Measurements from ENCODE around the gene INTS1.

Gene INTS1

DNA sequence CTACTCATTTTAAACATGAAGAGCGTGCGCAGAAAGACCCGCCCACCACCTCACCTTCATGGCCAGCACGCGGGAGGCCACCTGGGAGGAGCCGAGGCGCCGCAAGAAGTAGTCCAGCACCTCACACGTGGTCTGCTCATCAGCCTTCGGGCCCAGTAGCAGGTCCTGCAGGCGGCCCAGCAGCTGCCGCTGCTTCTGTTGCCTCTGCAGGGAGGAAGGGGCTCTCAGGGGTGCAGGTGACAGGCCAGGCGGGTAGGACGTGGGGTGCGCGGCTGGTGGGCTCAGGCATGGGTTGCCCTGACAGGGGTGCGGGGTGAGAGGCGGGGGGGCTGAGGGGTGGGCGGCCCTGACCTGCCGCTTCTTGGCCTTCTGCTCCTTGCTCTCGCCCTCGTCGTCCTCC is 17.6 kb downstream of the INTS1 start:
- TF ChIP-seq, protein P1, sequence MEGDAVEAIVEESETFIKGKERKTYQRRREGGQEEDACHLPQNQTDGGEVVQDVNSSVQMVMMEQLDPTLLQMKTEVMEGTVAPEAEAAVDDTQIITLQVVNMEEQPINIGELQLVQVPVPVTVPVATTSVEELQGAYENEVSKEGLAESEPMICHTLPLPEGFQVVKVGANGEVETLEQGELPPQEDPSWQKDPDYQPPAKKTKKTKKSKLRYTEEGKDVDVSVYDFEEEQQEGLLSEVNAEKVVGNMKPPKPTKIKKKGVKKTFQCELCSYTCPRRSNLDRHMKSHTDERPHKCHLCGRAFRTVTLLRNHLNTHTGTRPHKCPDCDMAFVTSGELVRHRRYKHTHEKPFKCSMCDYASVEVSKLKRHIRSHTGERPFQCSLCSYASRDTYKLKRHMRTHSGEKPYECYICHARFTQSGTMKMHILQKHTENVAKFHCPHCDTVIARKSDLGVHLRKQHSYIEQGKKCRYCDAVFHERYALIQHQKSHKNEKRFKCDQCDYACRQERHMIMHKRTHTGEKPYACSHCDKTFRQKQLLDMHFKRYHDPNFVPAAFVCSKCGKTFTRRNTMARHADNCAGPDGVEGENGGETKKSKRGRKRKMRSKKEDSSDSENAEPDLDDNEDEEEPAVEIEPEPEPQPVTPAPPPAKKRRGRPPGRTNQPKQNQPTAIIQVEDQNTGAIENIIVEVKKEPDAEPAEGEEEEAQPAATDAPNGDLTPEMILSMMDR (conservative IDR thresholded peaks at IDR 0.05; ENCODE audit: low read depth, low read length): no peak
- no peak overlapping the region for H3K4me3 ChIP-seq (ENCODE audit: low read length)
- DNase-seq (ENCODE audit: low read depth): no peak

DNA sequence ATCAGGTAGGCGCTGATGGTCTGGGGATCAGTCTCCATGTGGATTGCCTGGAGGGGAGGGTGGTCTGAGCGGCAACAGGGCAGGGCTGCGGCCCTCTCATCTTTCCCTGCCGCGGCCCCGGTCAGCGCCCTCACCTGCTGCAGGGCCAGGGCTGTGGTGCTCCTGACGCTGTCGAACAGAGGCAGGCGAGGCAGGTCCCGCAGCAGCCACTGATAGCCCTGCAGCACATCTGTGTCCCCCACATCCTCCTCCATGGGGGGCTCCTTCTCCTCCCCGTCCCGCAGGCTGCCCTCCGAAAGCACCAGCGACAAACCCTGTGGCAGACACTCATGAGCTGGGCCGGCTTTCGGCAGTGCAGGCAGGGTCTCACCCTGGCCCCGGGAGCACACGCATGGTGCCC is 19.0 kb downstream of the INTS1 start:
- no peak for DNase-seq (ENCODE audit: low read depth)
- H3K4me3 ChIP-seq (ENCODE audit: low read length): no peak overlapping the region
- TF ChIP-seq, protein P1 (conservative IDR thresholded peaks at IDR 0.05; ENCODE audit: low read depth, low read length): no peak

DNA sequence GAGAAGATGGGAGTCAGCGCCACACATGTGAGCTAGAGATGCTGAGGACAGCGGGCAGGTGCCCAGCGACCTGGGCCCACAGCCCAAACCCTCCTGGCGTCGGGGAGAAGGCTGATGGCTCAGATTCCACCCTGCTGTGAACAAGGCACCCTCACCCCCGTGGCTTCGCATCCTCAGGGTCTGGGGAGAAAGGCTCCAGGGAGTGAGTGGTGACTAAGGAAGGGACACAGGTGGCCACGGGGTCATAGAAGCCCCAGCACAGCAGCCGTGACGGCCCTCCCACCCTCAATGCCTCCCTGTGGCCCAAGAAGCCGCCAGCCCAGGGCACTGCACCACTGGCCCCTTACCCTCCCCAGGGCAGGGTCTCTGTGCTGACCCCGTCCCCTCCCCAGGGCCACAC is 19.6 kb downstream of the INTS1 start:
- H3K4me3 ChIP-seq (ENCODE audit: low read length): no peak overlapping the region
- TF ChIP-seq, protein P1 (conservative IDR thresholded peaks at IDR 0.05; ENCODE audit: low read depth, low read length): no peak
- no peak for DNase-seq (ENCODE audit: low read depth)

DNA sequence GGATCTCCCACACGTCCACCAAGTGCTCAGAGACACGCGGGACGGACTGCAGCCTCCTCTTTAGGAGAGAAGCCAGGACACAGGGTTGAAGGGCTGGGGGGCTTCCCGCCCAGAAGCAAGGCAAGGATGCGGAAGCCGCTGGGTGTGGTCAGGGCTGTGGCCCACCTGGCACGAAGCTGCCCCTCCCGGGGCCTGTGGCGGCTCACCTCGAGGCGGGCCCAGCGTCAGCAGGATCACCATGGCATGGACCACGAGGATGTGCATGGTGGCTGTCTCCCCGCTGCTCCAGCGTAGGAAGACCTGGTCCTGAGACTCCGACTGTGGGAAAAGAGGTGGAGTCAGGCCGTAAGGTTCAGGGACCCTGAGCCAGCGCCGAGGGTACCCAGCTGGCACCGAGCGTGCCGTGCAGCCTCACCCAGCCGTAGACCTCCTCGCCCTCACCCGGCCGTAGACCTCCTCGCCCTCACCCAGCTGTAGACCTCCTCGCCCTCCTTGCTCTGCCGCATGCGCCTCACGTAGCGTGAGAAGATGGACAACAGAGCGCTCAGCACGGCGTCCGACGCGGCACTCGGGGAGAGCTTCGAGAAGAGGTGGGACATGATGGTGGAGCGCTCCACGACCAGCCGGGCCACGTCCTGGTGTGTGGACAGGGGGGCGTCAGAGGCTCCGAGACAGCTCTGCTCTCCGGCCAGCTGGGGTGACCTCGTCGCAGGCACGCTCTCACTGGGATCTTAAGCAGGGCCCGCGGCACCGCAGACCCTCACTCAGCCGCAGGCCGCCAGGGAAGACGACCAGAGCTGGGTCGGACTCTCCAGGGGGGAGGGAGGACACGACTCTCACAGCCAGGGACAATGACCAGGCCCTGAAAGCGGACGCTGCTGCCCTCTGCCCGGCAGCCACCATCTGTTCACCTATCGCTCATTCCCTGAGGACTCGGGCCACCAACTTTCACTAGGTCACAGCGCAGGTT is 20.4 kb downstream of the INTS1 start:
- DNase-seq (ENCODE audit: low read depth): no peak
- no peak overlapping the region for H3K4me3 ChIP-seq (ENCODE audit: low read length)
- TF ChIP-seq, protein P1 (conservative IDR thresholded peaks at IDR 0.05; ENCODE audit: low read depth, low read length): no peak

DNA sequence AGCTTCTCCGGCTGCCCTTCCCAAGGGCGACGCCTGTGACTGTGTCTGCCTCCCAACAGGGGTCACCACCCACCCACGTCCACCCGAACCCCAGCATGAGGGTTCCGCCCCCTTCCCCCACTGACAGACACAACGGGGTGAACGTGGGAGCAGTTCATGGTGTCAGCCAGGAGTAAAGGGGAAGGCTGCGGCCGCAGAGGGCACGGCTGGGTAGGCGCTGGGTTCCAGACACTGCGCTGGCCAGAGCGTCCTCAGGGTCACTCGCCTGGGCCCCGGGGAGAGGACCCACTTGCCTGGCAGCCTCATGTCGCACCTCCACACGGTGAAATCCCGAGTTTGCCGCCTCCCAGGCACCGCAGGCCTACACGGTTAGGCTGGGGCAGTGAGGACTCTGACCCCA is 21.1 kb downstream of the INTS1 start:
- no peak for DNase-seq (ENCODE audit: low read depth)
- TF ChIP-seq, protein P1 (conservative IDR thresholded peaks at IDR 0.05; ENCODE audit: low read depth, low read length): no peak
- H3K4me3 ChIP-seq (ENCODE audit: low read length): no peak overlapping the region

DNA sequence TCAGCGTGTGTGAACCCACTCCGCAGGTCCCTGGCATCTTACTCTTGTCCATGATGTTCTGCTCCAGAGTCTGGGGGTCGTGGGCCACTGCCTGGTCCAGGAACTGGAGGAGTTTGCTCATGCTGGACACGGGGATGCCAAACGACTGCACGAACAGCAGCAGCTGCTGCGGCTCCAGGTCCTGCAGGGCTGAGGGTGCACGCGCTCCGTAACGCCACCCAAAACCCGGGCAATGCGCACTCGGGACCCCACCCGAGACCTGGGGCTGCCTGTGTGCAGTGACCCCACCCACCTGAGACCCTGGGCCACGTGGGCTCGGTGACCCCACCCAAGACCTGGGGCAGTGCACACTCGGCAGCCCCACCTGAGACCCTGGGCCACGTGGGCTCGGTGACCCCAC is 22.9 kb downstream of the INTS1 start:
- no peak for DNase-seq (ENCODE audit: low read depth)
- TF ChIP-seq, protein P1 (conservative IDR thresholded peaks at IDR 0.05; ENCODE audit: low read depth, low read length): no peak
- no peak overlapping the region for H3K4me3 ChIP-seq (ENCODE audit: low read length)

DNA sequence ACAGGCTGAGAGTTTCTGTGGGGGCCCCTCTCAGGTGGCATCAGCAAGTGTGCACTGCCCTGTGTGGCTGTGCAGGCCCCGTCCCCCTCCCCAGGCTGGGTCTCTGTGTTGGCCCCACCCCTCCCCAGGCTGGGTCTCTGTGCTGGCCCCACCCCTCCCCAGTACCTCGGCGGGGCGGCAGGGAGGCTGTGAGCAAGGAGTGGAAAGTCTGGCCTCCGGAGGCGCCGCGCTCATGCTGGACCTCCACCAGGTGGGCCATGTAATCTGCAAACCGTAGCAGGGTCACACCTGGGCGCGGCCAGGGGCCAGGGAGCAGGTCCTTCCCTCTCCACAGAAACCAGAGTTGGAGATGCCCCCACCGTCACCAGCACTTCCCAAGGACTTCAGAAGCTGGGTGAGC is 23.5 kb downstream of the INTS1 start:
- no peak overlapping the region for H3K4me3 ChIP-seq (ENCODE audit: low read length)
- TF ChIP-seq, protein P1 (conservative IDR thresholded peaks at IDR 0.05; ENCODE audit: low read depth, low read length): no peak
- no peak for DNase-seq (ENCODE audit: low read depth)

Data from retinal pigment epithelial cell (primary cell).